ENCODE results near the gene POLA1.

POLA1 gene

GRCh38 chrX:24876530-24877287, 183.0 kb downstream of the POLA1 start:
- no peak for DNase-seq (ENCODE audit: low read depth in 1 of 2, low spot score in 1 of 2)

GRCh38 chrX:24877288-24877664, 183.6 kb downstream of the POLA1 start:
- no peak for DNase-seq (ENCODE audit: low read depth in 1 of 2, low spot score in 1 of 2)

- DNase-seq (ENCODE audit: low read depth in 1 of 2, low spot score in 1 of 2), result no peak
These were observed 184.3 kb downstream of the POLA1 start for GRCh38 chrX:24877854-24878650.

- DNase-seq (ENCODE audit: low read depth in 1 of 2, low spot score in 1 of 2), result no peak
These were observed 186.0 kb downstream of the POLA1 start for GRCh38 chrX:24879679-24880078.

- no peak for DNase-seq (ENCODE audit: low read depth in 1 of 2, low spot score in 1 of 2)
These were observed 193.2 kb downstream of the POLA1 start for GRCh38 chrX:24886916-24887315.

GRCh38 chrX:24890677-24891076, 197.0 kb downstream of the POLA1 start:
- DNase-seq (ENCODE audit: low read depth in 1 of 2, low spot score in 1 of 2), result no peak

GRCh38 chrX:24899391-24899790, 205.7 kb downstream of the POLA1 start:
- DNase-seq (ENCODE audit: low read depth in 1 of 2, low spot score in 1 of 2), result no peak

GRCh38 chrX:24900234-24900633, 206.5 kb downstream of the POLA1 start:
- DNase-seq (ENCODE audit: low read depth in 1 of 2, low spot score in 1 of 2), result no peak

- no peak for DNase-seq (ENCODE audit: low read depth in 1 of 2, low spot score in 1 of 2)
These were observed 209.1 kb downstream of the POLA1 start for GRCh38 chrX:24902806-24903205.

GRCh38 chrX:24918715-24919114, 225.0 kb downstream of the POLA1 start:
- DNase-seq (ENCODE audit: low read depth in 1 of 2, low spot score in 1 of 2), result no peak

- DNase-seq (ENCODE audit: low read depth in 1 of 2, low spot score in 1 of 2), result no peak
These were observed 227.1 kb downstream of the POLA1 start for GRCh38 chrX:24920769-24921168.

- no peak for DNase-seq (ENCODE audit: low read depth in 1 of 2, low spot score in 1 of 2)
These were observed 231.7 kb downstream of the POLA1 start for GRCh38 chrX:24925430-24925829.

GRCh38 chrX:24927372-24927771, 233.7 kb downstream of the POLA1 start:
- DNase-seq (ENCODE audit: low read depth in 1 of 2, low spot score in 1 of 2), result no peak

- DNase-seq (ENCODE audit: low read depth in 1 of 2, low spot score in 1 of 2), result no peak
These were observed 234.4 kb downstream of the POLA1 start for GRCh38 chrX:24928114-24928513.

- DNase-seq (ENCODE audit: low read depth in 1 of 2, low spot score in 1 of 2), result no peak
These were observed 240.6 kb downstream of the POLA1 start for GRCh38 chrX:24934279-24934678.

GRCh38 chrX:24945009-24945408, 251.3 kb downstream of the POLA1 start:
- DNase-seq (ENCODE audit: low read depth in 1 of 2, low spot score in 1 of 2), result no peak

- DNase-seq (ENCODE audit: low read depth in 1 of 2, low spot score in 1 of 2), result no peak
These were observed 252.7 kb downstream of the POLA1 start for GRCh38 chrX:24946369-24946768.

- DNase-seq (ENCODE audit: low read depth in 1 of 2, low spot score in 1 of 2), result no peak
These were observed 261.0 kb downstream of the POLA1 start for GRCh38 chrX:24954732-24955131.

- no peak for DNase-seq (ENCODE audit: low read depth in 1 of 2, low spot score in 1 of 2)
These were observed 261.7 kb downstream of the POLA1 start for GRCh38 chrX:24955372-24955930.

GRCh38 chrX:24956828-24957227, 263.1 kb downstream of the POLA1 start:
- no peak for DNase-seq (ENCODE audit: low read depth in 1 of 2, low spot score in 1 of 2)

- DNase-seq (ENCODE audit: low read depth in 1 of 2, low spot score in 1 of 2), result no peak
These were observed 268.1 kb downstream of the POLA1 start for GRCh38 chrX:24961809-24962208.

- DNase-seq (ENCODE audit: low read depth in 1 of 2, low spot score in 1 of 2), result no peak
These were observed 270.1 kb downstream of the POLA1 start for GRCh38 chrX:24963823-24964222.
